Fibroblast of skin of scalp (primary cell): ENCODE results near the gene PDGFD.

Experiments used
- DNase-seq: peaks from one replicate; pipeline ENCODE4 v3.0.0-alpha.2; 2013

Gene PDGFD

GRCh38 chr11:103907548-103908455 is 256.1 kb downstream of the PDGFD start:
- DNase-seq = peak; percentile 53

GRCh38 chr11:103907136-103907535 is 256.8 kb downstream of the PDGFD start:
- DNase-seq = no peak

- DNase-seq = no peak
Measured at GRCh38 chr11:103906291-103906867, 257.6 kb downstream of the PDGFD start.

GRCh38 chr11:103904324-103904667 is 259.7 kb downstream of the PDGFD start:
- DNase-seq = no peak

GRCh38 chr11:103903621-103904323 is 260.2 kb downstream of the PDGFD start:
- no peak for DNase-seq

GRCh38 chr11:103902994-103903393 is 261.0 kb downstream of the PDGFD start:
- DNase-seq = no peak

GRCh38 chr11:103901656-103902055 is 262.3 kb downstream of the PDGFD start:
- DNase-seq = peak; percentile 28

GRCh38 chr11:103898577-103899336 is 265.2 kb downstream of the PDGFD start:
- DNase-seq = no peak

GRCh38 chr11:103898065-103898464 is 265.9 kb downstream of the PDGFD start:
- DNase-seq = no peak

GRCh38 chr11:103897160-103897936 is 266.6 kb downstream of the PDGFD start:
- DNase-seq = peak; percentile 50

GRCh38 chr11:103895106-103895505 is 268.8 kb downstream of the PDGFD start:
- DNase-seq = no peak

GRCh38 chr11:103894673-103895072 is 269.3 kb downstream of the PDGFD start:
- DNase-seq = no peak

GRCh38 chr11:103894034-103894433 is 269.9 kb downstream of the PDGFD start:
- DNase-seq = no peak

- DNase-seq = peak; percentile 52
Measured at GRCh38 chr11:103893371-103893770, 270.6 kb downstream of the PDGFD start.

- DNase-seq = peak; percentile 87
Measured at GRCh38 chr11:103892603-103893002, 271.3 kb downstream of the PDGFD start.

GRCh38 chr11:103890654-103891053 is 273.3 kb downstream of the PDGFD start:
- DNase-seq = no peak

- peak; percentile 9 for DNase-seq
Measured at GRCh38 chr11:103889679-103890078, 274.3 kb downstream of the PDGFD start.

- DNase-seq = no peak
Measured at GRCh38 chr11:103888541-103888951, 275.4 kb downstream of the PDGFD start.

- DNase-seq = no peak
Measured at GRCh38 chr11:103887001-103887658, 276.8 kb downstream of the PDGFD start.

GRCh38 chr11:103883856-103884255 is 280.1 kb downstream of the PDGFD start:
- no peak for DNase-seq

- no peak for DNase-seq
Measured at GRCh38 chr11:103883291-103883690, 280.7 kb downstream of the PDGFD start.
